ENCODE data around the gene PPARG. TPM values are rescaled to one million over a fixed set of nuclear protein-coding genes. Genes with fewer than 3 reads are reported as not detected.

PPARG gene
- total and polyA plus RNA-seq, 2 of the 8 experiments (the other 6 are each of a cell fraction or from before 2014, with no cell fraction given) = 0.06 TPM; not detected in 1

DNA sequence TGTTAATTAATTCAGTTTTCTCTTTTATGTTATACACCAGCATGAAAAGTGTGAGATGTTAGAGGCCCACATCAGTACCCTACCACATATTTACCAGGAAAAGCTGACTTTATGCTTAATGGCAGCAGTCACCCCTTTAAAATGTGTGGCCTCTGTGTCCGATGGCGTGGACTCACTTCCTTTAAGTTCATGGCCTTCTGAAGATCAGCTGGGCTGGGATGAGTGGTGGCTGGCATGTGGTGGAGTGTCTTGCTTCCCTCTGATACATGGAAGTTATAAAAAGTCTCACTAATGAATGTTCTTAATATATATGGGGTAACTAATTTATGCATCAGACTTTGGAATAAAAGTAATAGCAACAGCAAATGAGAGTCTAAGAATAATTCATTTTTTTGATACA is 32.1 kb downstream of the PPARG start:
- FAIRE-seq = no peak
- Histone ChIP-seq H3K14ac (ENCODE audit: insufficient read length) (no peak overlapping the region), H3K23ac (ENCODE audit: insufficient read length) (no peak overlapping the region), H3K79me2 (ENCODE audit: control insufficient read depth in 1 of 2, insufficient read depth in 2 of 2, low read length in 2 of 2) (no peaks in the 10 kb centered on the region), H2BK120ac (replicated peaks; ENCODE audit: low read depth, low read length) (no peak overlapping the region), H2BK12ac (ENCODE audit: low read depth, low read length) (no peak overlapping the region), H4K20me1 (replicated peaks in 1 of 2; ENCODE audit: control insufficient read depth in 1 of 2, insufficient read depth in 2 of 2, low read length in 2 of 2) (no peaks in the 10 kb centered on the region), H3K9ac (replicated peaks in 1 of 4; ENCODE audit: extremely low read depth in 1 of 4, low read depth in 3 of 4, low read length in 3 of 4) (no peak overlapping the region), H3K4me1 (replicated peaks in 1 of 4; ENCODE audit: control insufficient read depth in 3 of 4, insufficient read depth in 4 of 4, low read length in 3 of 4) (no peaks in the 10 kb centered on the region), H2AFZ (ENCODE audit: low read length) (no peak overlapping the region), H2BK15ac (ENCODE audit: low read length) (no peak overlapping the region), H3K36me3 (ENCODE audit: control insufficient read depth in 2 of 4, insufficient read depth in 4 of 4, low read length in 3 of 4) (no peaks in the 10 kb centered on the region), H3K27ac (ENCODE audit: low read depth, low read length) (no peak overlapping the region), H3K4me2 (ENCODE audit: insufficient read depth in 1 of 2, low read depth in 2 of 2, low read length in 2 of 2) (no peak overlapping the region), H4K5ac (ENCODE audit: insufficient read length, low read depth, low read length) (no peak overlapping the region), H4K91ac (replicated peaks; ENCODE audit: insufficient read length, low read length) (no peak overlapping the region), H3K79me1 (ENCODE audit: low read depth, low read length) (no peaks in the 10 kb centered on the region), H3K4me3 (ENCODE audit: extremely low read depth in 1 of 4, insufficient read depth in 2 of 4, low read depth in 3 of 4, low read length in 4 of 4) (no peak overlapping the region), H3K27me3 (replicated peaks in 1 of 4; ENCODE audit: control insufficient read depth in 3 of 4, extremely low read depth in 1 of 4, insufficient read depth in 3 of 4, low read length in 3 of 4) (no peaks in the 10 kb centered on the region), H3K4ac (replicated peaks; ENCODE audit: insufficient read length, low read depth, low read length) (no peak overlapping the region), H3K18ac (ENCODE audit: extremely low read depth, low read length) (no peak overlapping the region), H3K9me3 (ENCODE audit: insufficient read depth in 2 of 2, low read depth in 1 of 2, low read length in 1 of 2) (no peaks in the 10 kb centered on the region), H2BK5ac (ENCODE audit: low read depth, low read length) (no peak overlapping the region), H2BK20ac (ENCODE audit: low read length) (no peak overlapping the region), H3K23me2 (ENCODE audit: low read depth, low read length) (no peaks in the 10 kb centered on the region), H2AK5ac (ENCODE audit: low read depth, low read length) (no peak overlapping the region), H3K56ac (replicated peaks; ENCODE audit: insufficient read length, low read depth, low read length) (no peak overlapping the region), H4K8ac (ENCODE audit: extremely low read depth, insufficient read depth, low read length) (no peak overlapping the region)
- ChIA-PET CTCF (ENCODE audit: partially characterized antibody) (no interaction called here), POLR2A (ENCODE audit: partially characterized antibody) (no interaction called here)
- DNase-seq (ENCODE audit: low read depth in 1 of 2, low spot score in 2 of 2) = no peak
- TF ChIP-seq SP4 (IDR thresholded peaks at IDR 0.05; ENCODE audit: low read length) = no peak
- TF ChIP-seq TEAD4 (IDR thresholded peaks at IDR 0.05; ENCODE audit: low read depth, low read length) = no peak
- no peak for TF ChIP-seq SIRT6 (IDR thresholded peaks at IDR 0.05; ENCODE audit: low read length)
- no peak for TF ChIP-seq MAFK (IDR thresholded peaks at IDR 0.05; ENCODE audit: low read depth, low read length)
- TF ChIP-seq, protein P1, sequence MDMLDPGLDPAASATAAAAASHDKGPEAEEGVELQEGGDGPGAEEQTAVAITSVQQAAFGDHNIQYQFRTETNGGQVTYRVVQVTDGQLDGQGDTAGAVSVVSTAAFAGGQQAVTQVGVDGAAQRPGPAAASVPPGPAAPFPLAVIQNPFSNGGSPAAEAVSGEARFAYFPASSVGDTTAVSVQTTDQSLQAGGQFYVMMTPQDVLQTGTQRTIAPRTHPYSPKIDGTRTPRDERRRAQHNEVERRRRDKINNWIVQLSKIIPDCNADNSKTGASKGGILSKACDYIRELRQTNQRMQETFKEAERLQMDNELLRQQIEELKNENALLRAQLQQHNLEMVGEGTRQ (IDR thresholded peaks at IDR 0.05; ENCODE audit: low read length) = no peak
- no peak for TF ChIP-seq TBP (IDR thresholded peaks at IDR 0.05; ENCODE audit: low read depth, low read length)
- TF ChIP-seq RNF2 (IDR thresholded peaks at IDR 0.05; ENCODE audit: borderline replicate concordance, low read depth, low read length, missing control alignments, poor library complexity, severe bottlenecking) = no peak
- no peak for TF ChIP-seq SP1 (IDR thresholded peaks at IDR 0.05; ENCODE audit: low read depth, low read length)
- WGBS, 2 experiments (ENCODE audit: extremely low coverage in 1 of 2, insufficient coverage in 1 of 2, insufficient read length in 1 of 2, insufficient replicate concordance in 2 of 2, low coverage in 1 of 2, low lambda C conversion rate in 2 of 2, missing lambda C conversion rate in 1 of 2) = 100% methylated on average over 2 of the region's 2 CpGs; no CpG with 5 or more reads in 1 of the 2 experiments
